CD8-positive, alpha-beta memory T cell (primary cell): Measurements from ENCODE around the gene NT5M. TPM values are rescaled to one million over a fixed set of nuclear protein-coding genes. Genes with fewer than 3 reads are reported as not detected.

Experiments
- CTCF ChIA-PET: fragments of 350-600 bp; sonication (Branson Sonifier 250); formaldehyde crosslinking; loops from one replicate; lab custom pipeline; 2021; ENCODE audit warnings: antibody characterized with exemption; lab: Charles Lee
- POLR2A ChIA-PET: fragments of 350-600 bp; sonication (Branson Sonifier 250); formaldehyde crosslinking; loops from one replicate; lab custom pipeline; 2021; ENCODE audit warnings: antibody characterized with exemption; lab: Charles Lee
- DNase-seq, 5 donors: peaks; one replicate each; pipeline versions ENCODE4 v3.0.0 to v3.0.0-alpha.2; 2020 to 2022; ENCODE audit warnings: mixed read lengths in 1 of 5
- H3K27ac ChIP-seq: one replicate; pipeline ENCODE4 v1.7.0; 2013; ENCODE audit warnings: low read depth, mild to moderate bottlenecking, low read length, moderate library complexity
- H3K27me3 ChIP-seq: 2 replicates; pipeline ENCODE4 v1.7.0; 2013; ENCODE audit warnings: low read length, mild to moderate bottlenecking; ENCODE audit not compliant: insufficient read depth, poor library complexity, severe bottlenecking
- H3K36me3 ChIP-seq: 2 replicates; pipeline ENCODE4 v1.7.0; 2013; ENCODE audit warnings: mild to moderate bottlenecking, low read length, moderate library complexity; ENCODE audit not compliant: insufficient read depth
- H3K4me1 ChIP-seq: 2 replicates; pipeline ENCODE4 v1.7.0; 2013; ENCODE audit warnings: mild to moderate bottlenecking, low read length, moderate library complexity; ENCODE audit not compliant: insufficient read depth
- H3K4me3 ChIP-seq: 2 replicates; pipeline ENCODE4 v1.7.0; 2013; ENCODE audit warnings: mild to moderate bottlenecking, low read length
- H3K9me3 ChIP-seq: 2 replicates; pipeline ENCODE4 v1.7.0; 2013; ENCODE audit warnings: mild to moderate bottlenecking, low read length
- H3K27ac Mint-ChIP-seq, 8 donors: one replicate each; pipeline ENCODE4 v1.8.0; 2020 to 2021; ENCODE audit warnings: mixed read lengths in 8 of 8, mild to moderate bottlenecking in 6 of 8, inconsistent platforms in 3 of 8, moderate library complexity in 3 of 8
- H3K27me3 Mint-ChIP-seq, 2 donors: one replicate each; pipeline ENCODE4 v1.8.0; 2020 to 2021; ENCODE audit warnings: mixed read lengths in 2 of 2, mild to moderate bottlenecking in 1 of 2, moderate library complexity in 1 of 2
- H3K36me3 Mint-ChIP-seq, 3 donors: one replicate each; pipeline ENCODE4 v1.8.0; 2020 to 2021; ENCODE audit warnings: mixed read lengths in 3 of 3, inconsistent platforms in 1 of 3, mild to moderate bottlenecking in 1 of 3
- H3K4me1 Mint-ChIP-seq, 3 donors: one replicate each; pipeline ENCODE4 v1.8.0; 2020 to 2021; ENCODE audit warnings: mixed read lengths in 3 of 3, inconsistent platforms in 1 of 3, mild to moderate bottlenecking in 1 of 3
- H3K4me3 Mint-ChIP-seq, 7 donors: one replicate each; pipeline ENCODE4 v1.8.0; 2020 to 2021; ENCODE audit warnings: mixed read lengths in 7 of 7, mild to moderate bottlenecking in 6 of 7, moderate library complexity in 4 of 7, inconsistent platforms in 2 of 7
- H3K9me3 Mint-ChIP-seq, 5 donors: one replicate each; pipeline ENCODE4 v1.8.0; 2020 to 2022; ENCODE audit warnings: mixed read lengths in 5 of 5, mild to moderate bottlenecking in 3 of 5, moderate library complexity in 2 of 5, inconsistent platforms in 1 of 5
- polyA plus RNA-seq: library from polyadenylated mRNA; unstranded; fragments of 300-500 nt; fragmentation: Illumina TruSeq; gene quantifications from one replicate; pipeline ENCODE4 v1.2.3, GENCODE V29; 2021
- total RNA-seq, 2 experiments: library from RNA; stranded (reverse); gene quantifications; one replicate each; pipeline ENCODE4 v1.2.3, GENCODE V29; 2021

Gene NT5M
- total and polyA plus RNA-seq, 3 experiments from 2014 or later = 3.0 to 6.6 (median 5.4) TPM

GRCh38 chr17:17351356-17351891 is 48.3 kb downstream of the NT5M start:
- Mint-ChIP-seq H3K9me3 (no peaks in the 10 kb centered on the region), H3K4me1 (peaks cover 3 to 5% (median 5%) of the 10 kb centered on the region in 3 donors)

GRCh38 chr17:17351901-17352781 is 49.0 kb downstream of the NT5M start:
- H3K27me3 ChIP-seq = no peaks in the 10 kb centered on the region
- H3K4me3 ChIP-seq = no peak overlapping the region
- Mint-ChIP-seq H3K27me3 (peaks cover 0 to 5% of the 10 kb centered on the region in 2 donors), H3K27ac (peak overlapping the region in 1 of 8 donors; percentile 68), H3K36me3 (no peaks in the 10 kb centered on the region), H3K9me3 (no peaks in the 10 kb centered on the region), H3K4me3 (no peak overlapping the region), H3K4me1 (peaks cover 3 to 5% (median 5%) of the 10 kb centered on the region in 3 donors)
- H3K36me3 ChIP-seq = no peaks in the 10 kb centered on the region
- POLR2A ChIA-PET = no interaction called here
- no peaks in the 10 kb centered on the region for H3K4me1 ChIP-seq
- CTCF ChIA-PET = interaction anchor here (5.7 kb wide), 1 partner anchor 290 kb away, joined by 64 read pairs; no protein-coding TSS in a partner anchor
- no peak overlapping the region for H3K27ac ChIP-seq
- H3K9me3 ChIP-seq = no peaks in the 10 kb centered on the region
- no peak for DNase-seq

More at GRCh38 chr17:17351356-17351891, 48.3 kb downstream of the NT5M start:
- Histone ChIP-seq H3K9me3 (no peaks in the 10 kb centered on the region), H3K27me3 (no peaks in the 10 kb centered on the region), H3K4me1 (no peaks in the 10 kb centered on the region), H3K27ac (no peak overlapping the region), H3K36me3 (no peaks in the 10 kb centered on the region), H3K4me3 (no peak overlapping the region)
- H3K27ac Mint-ChIP-seq = no peak overlapping the region
- ChIA-PET POLR2A (no interaction called here), CTCF (interaction anchor here (5.7 kb wide), 1 partner anchor 291 kb away, joined by 64 read pairs; no protein-coding TSS in a partner anchor)
- peaks cover 0 to 5% of the 10 kb centered on the region in 2 donors for H3K27me3 Mint-ChIP-seq
- H3K4me3 Mint-ChIP-seq = no peak overlapping the region
- no peak for DNase-seq
- H3K36me3 Mint-ChIP-seq = no peaks in the 10 kb centered on the region

- DNase-seq = no peak
- no peaks in the 10 kb centered on the region for H3K36me3 ChIP-seq
- Mint-ChIP-seq H3K27me3 (peaks cover 0 to 5% of the 10 kb centered on the region in 2 donors), H3K4me3 (no peak overlapping the region), H3K9me3 (no peaks in the 10 kb centered on the region), H3K27ac (peak overlapping the region in 1 of 8 donors; percentile 26), H3K36me3 (no peaks in the 10 kb centered on the region), H3K4me1 (peaks cover 3 to 5% (median 5%) of the 10 kb centered on the region in 3 donors)
- no peaks in the 10 kb centered on the region for H3K4me1 ChIP-seq
- no peak overlapping the region for H3K27ac ChIP-seq
- no peaks in the 10 kb centered on the region for H3K27me3 ChIP-seq
- H3K4me3 ChIP-seq = no peak overlapping the region
- ChIA-PET POLR2A (no interaction called here), CTCF (interaction anchor here (5.7 kb wide), 1 partner anchor 289 kb away, joined by 64 read pairs; no protein-coding TSS in a partner anchor)
- H3K9me3 ChIP-seq = no peaks in the 10 kb centered on the region
Observed at GRCh38 chr17:17352836-17353624, 49.9 kb downstream of the NT5M start.

- CTCF ChIA-PET = interaction anchor here (1.1 to 5.7 kb wide), 10 partner anchors 10 to 288 kb away, joined by 3 to 64 read pairs (median 8); partner anchors contain the start of gene RASD1
- H3K27me3 ChIP-seq = no peaks in the 10 kb centered on the region
- no peaks in the 10 kb centered on the region for H3K4me1 ChIP-seq
- no peaks in the 10 kb centered on the region for H3K36me3 ChIP-seq
- H3K9me3 ChIP-seq = no peaks in the 10 kb centered on the region
- Mint-ChIP-seq H3K4me1 (peaks cover 3 to 5% (median 5%) of the 10 kb centered on the region in 3 donors), H3K9me3 (no peaks in the 10 kb centered on the region), H3K27me3 (peaks cover 0 to 5% of the 10 kb centered on the region in 2 donors), H3K36me3 (no peaks in the 10 kb centered on the region), H3K4me3 (no peak overlapping the region), H3K27ac (peak overlapping the region in 1 of 8 donors; percentile 26)
- POLR2A ChIA-PET = no interaction called here
- DNase-seq = no peak
- no peak overlapping the region for H3K27ac ChIP-seq
- no peak overlapping the region for H3K4me3 ChIP-seq
Observed at GRCh38 chr17:17353625-17354484, 50.7 kb downstream of the NT5M start.

GRCh38 chr17:17354560-17355349 is 51.6 kb downstream of the NT5M start:
- Histone ChIP-seq H3K36me3 (no peaks in the 10 kb centered on the region), H3K4me1 (no peaks in the 10 kb centered on the region), H3K27me3 (no peaks in the 10 kb centered on the region), H3K9me3 (no peaks in the 10 kb centered on the region), H3K27ac (no peak overlapping the region), H3K4me3 (no peak overlapping the region)
- DNase-seq = peak; percentile 66 to 84 (median 71)
- peaks cover 0 to 5% of the 10 kb centered on the region in 2 donors for H3K27me3 Mint-ChIP-seq
- ChIA-PET CTCF (interaction anchor here (0.6 to 5.7 kb wide), 27 partner anchors 9 to 296 kb away, joined by 3 to 64 read pairs (median 4); partner anchors contain the start of gene RASD1), POLR2A (no interaction called here)
- no peaks in the 10 kb centered on the region for H3K36me3 Mint-ChIP-seq
- H3K27ac Mint-ChIP-seq = no peak overlapping the region
- H3K9me3 Mint-ChIP-seq = peaks cover 0 to 5% (median 0%) of the 10 kb centered on the region in 5 donors
- H3K4me3 Mint-ChIP-seq = no peak overlapping the region
- peaks cover 3 to 5% (median 5%) of the 10 kb centered on the region in 3 donors for H3K4me1 Mint-ChIP-seq

GRCh38 chr17:17355426-17355825 is 52.3 kb downstream of the NT5M start:
- H3K36me3 ChIP-seq = no peaks in the 10 kb centered on the region
- no peak for DNase-seq
- no peaks in the 10 kb centered on the region for H3K4me1 ChIP-seq
- Mint-ChIP-seq H3K4me3 (no peak overlapping the region), H3K9me3 (peaks cover 0 to 11% (median 0%) of the 10 kb centered on the region in 5 donors), H3K4me1 (peaks cover 3 to 5% (median 5%) of the 10 kb centered on the region in 3 donors), H3K27me3 (peaks cover 0 to 5% of the 10 kb centered on the region in 2 donors), H3K27ac (no peak overlapping the region), H3K36me3 (no peaks in the 10 kb centered on the region)
- H3K27me3 ChIP-seq = no peaks in the 10 kb centered on the region
- ChIA-PET CTCF (interaction anchor here (0.6 to 5.7 kb wide), 27 partner anchors 11 to 295 kb away, joined by 3 to 64 read pairs (median 4); partner anchors contain the start of gene RASD1), POLR2A (no interaction called here)
- no peak overlapping the region for H3K27ac ChIP-seq
- no peaks in the 10 kb centered on the region for H3K9me3 ChIP-seq
- H3K4me3 ChIP-seq = no peak overlapping the region
